Large intestine (tissue), 3 donors: ENCODE data around the gene GRIP2. TPM values are rescaled to one million over a fixed set of nuclear protein-coding genes. Genes with fewer than 3 reads are reported as not detected.

ENCODE experiments used
- DNase-seq, 2 donors: peaks; one replicate each; pipeline versions ENCODE4 v3.0.0 to v3.0.0-alpha.2; 2013
- H3K27ac ChIP-seq: one replicate; pipeline ENCODE4 v1.5.1; 2013; ENCODE audit warnings: low read length
- H3K27me3 ChIP-seq: 2 replicates; pipeline ENCODE4 v1.6.1; 2013; ENCODE audit warnings: low read length; ENCODE audit not compliant: control insufficient read depth, insufficient read depth
- H3K36me3 ChIP-seq: 2 replicates; pipeline ENCODE4 v1.6.1; 2013; ENCODE audit warnings: low read length; ENCODE audit not compliant: control insufficient read depth, insufficient read depth
- H3K4me1 ChIP-seq: one replicate; pipeline ENCODE4 v1.6.1; 2013; ENCODE audit warnings: low read length; ENCODE audit not compliant: control insufficient read depth, insufficient read depth
- H3K4me3 ChIP-seq: one replicate; pipeline ENCODE4 v1.5.1; 2013; ENCODE audit warnings: low read length
- H3K9me3 ChIP-seq: one replicate; pipeline ENCODE4 v1.6.1; 2013; ENCODE audit warnings: mild to moderate bottlenecking, low read depth, low read length, moderate library complexity; ENCODE audit not compliant: control insufficient read depth
- WGBS: methylation state at CpG from one replicate; pipeline ENCODE4 v1.1.5; 2013; ENCODE audit warnings: low lambda C conversion rate; ENCODE audit not compliant: insufficient coverage; 5-methylcytosine and 5-hydroxymethylcytosine counted together
- polyA plus RNA-seq: library from polyadenylated mRNA; unstranded; fragments of 120-200 nt; gene quantifications from one replicate; pipeline ENCODE4 v1.2.1, GENCODE V29; 2013

Gene GRIP2
- polyA plus RNA-seq, 1 donor, result 1.1 TPM

GRCh38 chr3:14541646-14542045 lies 1.5 kb upstream of the GRIP2 start:
- no peak for DNase-seq
- no CpG with 5 or more reads among the region's 9 CpGs for WGBS
- Histone ChIP-seq H3K4me3 (no peak overlapping the region), H3K27ac (no peak overlapping the region), H3K27me3 (peaks cover 3% of the 10 kb centered on the region), H3K9me3 (no peaks in the 10 kb centered on the region), H3K36me3 (no peaks in the 10 kb centered on the region), H3K4me1 (no peaks in the 10 kb centered on the region)

GRCh38 chr3:14540821-14541385 lies 761 bp upstream of the GRIP2 start:
- no peak for DNase-seq

GRCh38 chr3:14539384-14539741 lies 779 bp downstream of the GRIP2 start:
- DNase-seq, result no peak
- Histone ChIP-seq H3K27ac (no peak overlapping the region), H3K36me3 (no peaks in the 10 kb centered on the region), H3K4me1 (no peaks in the 10 kb centered on the region), H3K9me3 (no peaks in the 10 kb centered on the region), H3K4me3 (no peak overlapping the region), H3K27me3 (peaks cover 3% of the 10 kb centered on the region)
- WGBS, result no CpG with 5 or more reads among the region's 4 CpGs

More at GRCh38 chr3:14540821-14541385, 761 bp upstream of the GRIP2 start:
- no CpG with 5 or more reads among the region's 6 CpGs for WGBS
- Histone ChIP-seq H3K36me3 (no peaks in the 10 kb centered on the region), H3K27me3 (peaks cover 3% of the 10 kb centered on the region), H3K9me3 (no peaks in the 10 kb centered on the region), H3K27ac (no peak overlapping the region), H3K4me1 (no peaks in the 10 kb centered on the region), H3K4me3 (no peak overlapping the region)

DNA sequence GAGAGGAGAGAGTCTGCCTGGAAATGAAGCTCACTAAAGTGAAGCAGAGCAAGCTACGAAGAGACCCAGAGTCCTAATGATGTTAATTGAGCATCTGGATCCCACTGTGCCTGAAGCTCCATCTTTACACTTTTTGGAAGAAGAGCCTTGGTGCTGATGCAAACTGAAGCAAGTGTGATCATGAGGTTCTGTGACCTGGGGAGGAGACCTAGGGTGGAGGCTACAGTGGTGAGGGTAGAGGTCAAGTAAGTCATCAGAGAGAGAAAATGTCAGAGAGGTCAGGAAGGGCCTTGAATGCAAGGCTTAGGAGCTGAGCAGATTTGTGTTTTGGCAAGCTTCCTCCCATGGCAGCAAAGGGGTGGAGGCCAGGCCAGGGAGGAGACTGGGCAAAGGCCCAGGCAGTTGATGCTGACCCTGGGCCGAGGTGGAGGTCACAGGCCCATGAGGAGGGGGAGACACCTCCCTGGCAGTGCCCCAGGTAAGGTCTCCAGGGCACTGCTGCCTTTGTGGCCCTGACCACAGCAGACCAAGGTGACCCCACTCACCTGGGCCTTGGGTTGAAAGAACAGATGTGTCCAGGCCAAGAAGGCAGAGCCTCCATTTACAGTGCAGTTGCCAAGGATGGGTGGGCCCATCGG lies 1.6 kb downstream of the GRIP2 start:
- Histone ChIP-seq H3K9me3 (no peaks in the 10 kb centered on the region), H3K4me1 (no peaks in the 10 kb centered on the region), H3K27me3 (peaks cover 3% of the 10 kb centered on the region), H3K27ac (no peak overlapping the region), H3K4me3 (no peak overlapping the region), H3K36me3 (no peaks in the 10 kb centered on the region)
- DNase-seq, result no peak
- WGBS, result no CpG with 5 or more reads among the region's 3 CpGs

DNA sequence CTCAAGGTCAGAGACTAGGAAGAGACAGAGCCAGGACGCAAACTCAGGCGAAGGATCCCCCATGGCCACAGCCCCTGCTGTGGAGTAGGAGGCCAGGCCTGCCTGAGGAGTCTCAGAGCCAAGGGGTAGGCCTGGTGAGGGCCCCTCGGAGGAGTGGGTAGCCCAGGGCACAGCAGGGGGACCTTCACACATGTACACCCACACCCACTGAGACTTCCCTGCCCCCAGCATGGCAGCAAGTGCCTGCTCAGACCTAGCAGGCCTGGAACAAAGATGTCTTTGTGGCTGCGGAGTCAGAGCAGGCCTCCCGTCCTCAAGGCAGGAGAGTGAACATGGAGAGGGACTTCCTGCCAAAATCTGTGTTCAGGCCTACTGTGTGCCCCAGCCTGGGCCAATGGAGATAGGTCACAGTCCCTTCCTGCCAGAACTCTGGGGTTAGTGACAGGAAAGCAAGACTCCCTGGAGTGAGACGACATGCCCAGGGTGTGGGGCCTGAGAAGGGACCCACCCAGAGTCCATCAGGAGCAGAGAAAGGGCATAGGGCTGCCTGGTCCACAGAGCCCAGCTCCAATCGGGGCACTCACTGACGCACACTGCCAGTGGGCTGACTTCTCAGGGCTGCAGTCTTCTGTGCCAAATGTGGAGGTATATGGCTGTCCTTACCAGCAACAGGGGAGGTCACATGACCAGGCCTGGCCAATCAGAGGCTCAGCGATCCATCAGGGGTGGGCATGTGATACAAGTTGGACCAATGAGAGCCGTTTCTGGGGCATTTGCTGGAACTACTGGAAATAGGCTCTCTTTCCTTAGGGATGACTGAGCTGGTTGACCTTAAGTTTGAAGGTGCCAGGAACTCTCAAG lies 2.3 kb downstream of the GRIP2 start:
- DNase-seq, result no peak
- Histone ChIP-seq H3K27ac (no peak overlapping the region), H3K36me3 (no peaks in the 10 kb centered on the region), H3K9me3 (no peaks in the 10 kb centered on the region), H3K27me3 (peaks cover 3% of the 10 kb centered on the region), H3K4me1 (peaks cover under 1% of the 10 kb centered on the region), H3K4me3 (no peak overlapping the region)
- 100% methylated on average over 2 of the region's 10 CpGs for WGBS

DNA sequence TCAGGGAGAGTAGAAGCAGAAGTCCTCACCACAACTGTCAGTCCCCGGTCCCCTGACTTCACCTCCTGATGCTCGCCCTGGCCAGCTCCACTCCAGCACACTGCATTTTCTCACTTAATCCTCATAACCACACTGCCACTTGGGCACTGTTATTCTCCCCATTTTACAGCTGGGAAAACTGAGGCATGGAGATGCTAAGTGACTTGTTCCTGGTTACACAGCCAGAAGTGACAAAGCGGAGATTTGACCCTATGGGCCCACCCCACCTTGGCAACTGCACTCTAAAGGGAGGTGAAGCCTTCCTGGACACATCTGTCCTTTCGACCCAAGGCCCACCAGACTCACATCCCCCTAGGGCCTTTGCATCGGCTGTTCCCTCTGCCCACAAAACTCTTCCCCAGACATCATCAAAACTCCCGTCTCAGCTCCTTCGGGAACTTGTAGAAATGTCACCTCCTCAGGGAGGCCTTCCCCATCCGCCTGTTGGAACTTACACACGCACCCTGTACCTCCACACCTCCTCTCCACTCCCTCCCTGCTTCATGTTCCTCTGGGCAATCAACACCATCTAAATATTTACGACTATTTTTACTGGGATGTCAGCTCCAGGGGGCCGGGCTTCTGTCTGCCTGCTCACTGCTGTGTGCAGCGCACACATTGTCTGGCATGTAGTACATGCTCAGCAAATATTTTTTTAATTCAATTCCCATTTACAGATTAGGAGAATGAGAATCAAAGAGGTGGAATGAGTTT lies 3.1 kb downstream of the GRIP2 start:
- DNase-seq, result no peak
- H3K27me3 ChIP-seq, result peaks cover 3% of the 10 kb centered on the region
- no peaks in the 10 kb centered on the region for H3K9me3 ChIP-seq
- no peaks in the 10 kb centered on the region for H3K36me3 ChIP-seq
- H3K27ac ChIP-seq, result no peak overlapping the region
- peaks cover 3% of the 10 kb centered on the region for H3K4me1 ChIP-seq
- no CpG with 5 or more reads among the region's 12 CpGs for WGBS
- H3K4me3 ChIP-seq, result no peak overlapping the region

DNA sequence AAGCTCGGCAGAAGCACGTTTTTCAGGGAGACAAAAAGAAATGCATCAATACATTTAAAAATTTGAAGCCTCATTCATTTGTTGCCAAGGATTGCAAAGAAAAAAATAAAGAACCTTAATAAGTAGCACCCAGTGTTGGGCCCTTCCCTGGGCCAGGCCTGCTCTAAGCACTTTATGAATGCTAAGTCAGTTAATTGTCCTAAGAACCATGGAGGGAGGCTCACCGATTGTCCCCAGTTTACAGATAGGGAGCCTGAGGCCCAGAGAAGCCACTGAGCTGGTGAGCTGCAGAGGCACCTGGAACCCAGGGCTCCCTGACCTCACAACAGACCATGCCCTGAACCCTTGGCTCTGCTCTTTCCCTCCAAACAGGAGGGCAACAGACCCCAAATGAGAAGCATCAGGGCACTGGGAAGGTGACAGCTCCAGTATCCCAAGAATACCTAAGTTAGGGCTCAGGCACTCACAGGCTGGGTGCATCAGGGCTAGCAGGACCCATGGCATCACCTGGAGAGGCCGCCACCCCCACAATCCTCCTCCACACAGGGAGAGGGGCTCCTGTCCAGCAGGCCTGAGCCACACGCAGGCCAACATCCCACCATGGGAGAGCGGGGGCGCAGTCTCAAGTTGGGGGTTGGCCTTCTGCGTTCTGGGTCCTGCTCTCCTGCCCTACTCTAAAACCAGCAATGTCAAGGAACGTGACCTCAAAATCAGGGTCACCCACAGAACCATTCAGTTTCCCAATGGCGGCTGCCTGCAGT lies 3.9 kb downstream of the GRIP2 start:
- WGBS, result no CpG with 5 or more reads among the region's 10 CpGs
- Histone ChIP-seq H3K9me3 (no peaks in the 10 kb centered on the region), H3K4me3 (no peak overlapping the region), H3K27ac (no peak overlapping the region), H3K4me1 (peaks cover 3% of the 10 kb centered on the region), H3K36me3 (no peaks in the 10 kb centered on the region), H3K27me3 (peaks cover 3% of the 10 kb centered on the region)
- no peak for DNase-seq

DNA sequence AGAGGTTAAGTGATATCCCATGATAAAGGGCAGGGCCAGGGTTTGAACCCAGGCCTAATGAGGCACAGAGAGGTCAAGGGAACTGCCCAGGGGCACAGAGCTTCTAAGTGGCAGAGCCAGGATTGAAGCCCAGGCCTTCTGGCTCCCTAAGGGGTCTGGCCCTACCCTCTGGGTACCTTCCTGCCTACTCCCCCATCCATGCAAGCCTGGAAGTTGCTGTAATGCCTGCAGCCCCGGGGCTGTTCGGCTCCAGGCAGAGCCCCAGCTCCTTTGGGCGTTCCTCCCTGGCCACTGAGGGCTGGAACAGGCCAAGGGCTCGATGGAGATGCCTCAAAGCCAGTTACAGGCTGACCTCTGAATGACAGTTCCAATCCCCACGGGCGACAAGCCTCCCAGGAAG lies 4.5 kb downstream of the GRIP2 start:
- Histone ChIP-seq H3K4me1 (peaks cover 3% of the 10 kb centered on the region), H3K27ac (no peak overlapping the region), H3K9me3 (no peaks in the 10 kb centered on the region), H3K4me3 (no peak overlapping the region), H3K36me3 (no peaks in the 10 kb centered on the region), H3K27me3 (peaks cover 3% of the 10 kb centered on the region)
- WGBS, result no CpG with 5 or more reads among the region's 6 CpGs
- no peak for DNase-seq

DNA sequence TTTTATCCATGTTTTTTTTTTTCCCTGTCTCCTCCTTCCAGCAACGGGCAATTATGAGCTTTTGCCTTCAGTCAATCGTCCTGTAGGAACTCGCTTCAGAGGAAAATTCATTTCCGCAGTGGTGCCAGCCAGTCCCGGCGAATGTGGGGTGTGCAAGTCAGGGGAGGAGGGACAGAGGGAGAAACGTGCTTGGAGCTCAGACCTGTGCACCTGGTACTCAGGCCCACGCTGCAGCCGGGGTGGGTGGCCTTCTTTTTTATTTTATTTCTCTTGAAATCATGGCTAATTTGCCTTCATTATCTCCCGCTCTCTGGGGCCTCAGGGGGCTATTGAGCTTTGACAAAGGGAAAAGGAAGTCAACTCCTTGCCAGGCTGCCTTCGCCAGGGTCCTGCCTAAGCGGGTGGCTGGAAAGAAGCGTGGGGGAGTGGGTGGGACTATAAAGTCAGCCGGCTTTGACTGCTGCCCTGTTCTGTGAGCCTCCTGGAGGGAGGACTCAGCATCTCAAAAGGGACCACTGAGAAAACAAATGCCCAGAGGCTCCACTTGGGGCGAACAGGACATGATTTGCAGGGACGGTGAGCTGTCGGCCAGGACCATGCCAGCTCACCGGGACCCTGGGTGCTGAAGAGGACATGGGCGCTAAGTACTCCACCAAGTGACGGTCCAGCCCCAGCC lies 5.5 kb downstream of the GRIP2 start:
- no peak for DNase-seq
- no CpG with 5 or more reads among the region's 20 CpGs for WGBS
- Histone ChIP-seq H3K4me1 (peaks cover 3% of the 10 kb centered on the region), H3K4me3 (no peak overlapping the region), H3K27ac (no peak overlapping the region), H3K9me3 (no peaks in the 10 kb centered on the region), H3K36me3 (no peaks in the 10 kb centered on the region), H3K27me3 (no peaks in the 10 kb centered on the region)
